HG02763 (cell line): ENCODE measurements around the gene ERCC5.

Source experiments
- ATAC-seq: cut with Tn5 transposase; IDR thresholded peaks from one replicate; pipeline ENCODE4 v1.9.1; 2021; ENCODE audit warnings: mild to moderate bottlenecking, moderate library complexity; ENCODE audit not compliant: unreplicated experiment

ERCC5 gene

GRCh38 chr13:102839462-102839861 is 6.4 kb upstream of the ERCC5 start:
- ATAC-seq, result no peak

GRCh38 chr13:102845289-102845629 is 573 bp upstream of the ERCC5 start:
- peak; percentile 16 for ATAC-seq

- peak; percentile 32 for ATAC-seq
Observed at GRCh38 chr13:102846261-102847015, 606 bp downstream of the ERCC5 start.

- no peak for ATAC-seq
Observed at GRCh38 chr13:102847272-102848234, 1.7 kb downstream of the ERCC5 start.

- no peak for ATAC-seq
Observed at GRCh38 chr13:102848956-102849355, 3.1 kb downstream of the ERCC5 start.

- no peak for ATAC-seq
Observed at GRCh38 chr13:102852556-102852955, 6.7 kb downstream of the ERCC5 start.

- peak; percentile 70 for ATAC-seq
Observed at GRCh38 chr13:102854675-102855074, 8.8 kb downstream of the ERCC5 start.

DNA sequence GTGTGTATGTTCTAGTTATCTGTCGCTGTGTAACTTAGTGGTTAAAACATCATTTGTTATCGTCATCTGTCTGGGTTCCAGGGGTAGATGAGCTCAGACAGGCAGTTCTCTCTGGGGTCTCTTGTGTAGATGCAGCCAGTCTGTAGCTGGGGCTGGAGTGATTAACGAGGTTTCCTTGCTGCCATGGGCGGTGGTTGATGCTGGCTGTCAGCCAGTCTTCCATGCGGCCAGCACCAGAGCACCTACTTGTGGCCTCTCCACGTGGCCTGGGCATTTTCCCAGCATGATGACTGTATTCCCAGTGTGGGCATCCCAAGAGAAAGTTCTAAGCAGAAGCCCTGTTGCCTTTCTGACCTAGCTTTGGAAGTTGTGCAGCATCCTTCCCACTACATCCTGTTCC is 10.7 kb downstream of the ERCC5 start:
- ATAC-seq, result no peak

- no peak for ATAC-seq
Observed at GRCh38 chr13:102862624-102863210, 16.9 kb downstream of the ERCC5 start.

DNA sequence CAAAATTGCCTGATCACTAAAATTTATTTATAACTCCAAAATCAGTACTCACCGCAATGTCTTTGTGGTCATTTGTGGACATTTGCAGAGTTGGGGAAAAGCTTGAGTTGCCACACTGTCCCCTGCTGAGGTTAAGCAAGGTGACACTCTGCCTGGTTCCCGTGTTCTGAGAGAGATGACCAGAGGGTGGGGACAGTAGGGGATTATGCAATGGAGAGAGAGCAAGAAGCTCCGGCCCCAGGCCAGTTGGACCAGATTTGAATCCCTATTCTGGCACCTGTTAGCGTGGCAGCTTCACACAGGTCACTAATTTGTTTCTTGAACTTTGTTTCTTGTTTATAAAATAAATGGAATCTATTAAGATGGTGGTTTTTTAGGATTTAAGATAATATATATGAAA is 17.8 kb downstream of the ERCC5 start:
- ATAC-seq, result no peak

GRCh38 chr13:102868366-102868936 is 22.6 kb downstream of the ERCC5 start:
- no peak for ATAC-seq

GRCh38 chr13:102869948-102870676 is 24.3 kb downstream of the ERCC5 start:
- peak; percentile 6 for ATAC-seq

- peak; percentile 67 for ATAC-seq
Observed at GRCh38 chr13:102870677-102871415, 25.0 kb downstream of the ERCC5 start.

GRCh38 chr13:102872131-102872530 is 26.3 kb downstream of the ERCC5 start:
- no peak for ATAC-seq

DNA sequence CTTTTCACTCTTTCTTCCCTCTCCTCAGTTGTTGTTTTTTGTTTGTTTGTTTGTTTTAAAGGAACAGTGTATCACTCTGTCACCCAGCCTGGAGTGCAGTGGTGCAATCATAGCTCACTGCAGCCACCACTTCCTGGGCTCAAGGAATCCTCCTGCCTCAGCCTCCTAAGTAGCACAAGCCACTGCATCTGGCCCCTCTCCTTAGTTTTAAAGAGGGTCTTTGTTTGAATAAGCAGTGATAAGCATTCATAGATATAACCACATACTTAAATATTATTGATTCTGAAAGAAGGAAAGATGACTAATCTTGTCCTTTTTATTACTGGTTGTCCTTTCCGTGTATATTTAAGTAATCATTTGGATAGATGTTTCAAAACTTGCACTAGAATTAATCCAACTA is 26.7 kb downstream of the ERCC5 start:
- no peak for ATAC-seq

DNA sequence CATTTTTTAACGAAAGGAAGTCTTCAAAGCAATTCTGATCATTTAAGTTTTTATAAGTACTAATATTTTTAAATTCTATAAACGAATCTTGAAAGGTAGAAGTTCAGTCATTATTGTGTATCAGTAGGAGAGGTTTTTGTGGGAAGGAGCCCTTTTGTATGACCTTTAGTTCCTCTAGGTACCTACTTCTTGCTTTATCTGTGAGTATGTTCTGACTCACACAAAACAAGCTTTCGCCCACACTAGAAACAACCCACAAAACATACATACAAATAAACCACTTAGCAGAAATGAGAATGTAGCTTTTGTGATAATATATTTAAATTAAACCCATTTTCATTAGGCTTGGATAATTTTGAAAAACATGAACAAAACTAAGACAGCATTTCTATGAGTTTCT is 27.8 kb downstream of the ERCC5 start:
- no peak for ATAC-seq

DNA sequence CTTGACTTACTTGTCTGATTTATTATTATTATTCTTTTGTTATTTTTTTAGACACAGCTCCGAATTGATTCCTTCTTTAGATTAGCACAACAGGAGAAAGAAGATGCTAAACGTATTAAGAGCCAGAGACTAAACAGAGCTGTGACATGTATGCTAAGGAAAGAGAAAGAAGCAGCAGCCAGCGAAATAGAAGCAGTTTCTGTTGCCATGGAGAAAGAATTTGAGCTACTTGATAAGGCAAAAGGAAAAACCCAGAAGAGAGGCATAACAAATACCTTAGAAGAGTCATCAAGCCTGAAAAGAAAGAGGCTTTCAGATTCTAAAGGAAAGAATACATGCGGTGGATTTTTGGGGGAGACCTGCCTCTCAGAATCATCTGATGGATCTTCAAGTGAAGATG is 29.4 kb downstream of the ERCC5 start:
- no peak for ATAC-seq

DNA sequence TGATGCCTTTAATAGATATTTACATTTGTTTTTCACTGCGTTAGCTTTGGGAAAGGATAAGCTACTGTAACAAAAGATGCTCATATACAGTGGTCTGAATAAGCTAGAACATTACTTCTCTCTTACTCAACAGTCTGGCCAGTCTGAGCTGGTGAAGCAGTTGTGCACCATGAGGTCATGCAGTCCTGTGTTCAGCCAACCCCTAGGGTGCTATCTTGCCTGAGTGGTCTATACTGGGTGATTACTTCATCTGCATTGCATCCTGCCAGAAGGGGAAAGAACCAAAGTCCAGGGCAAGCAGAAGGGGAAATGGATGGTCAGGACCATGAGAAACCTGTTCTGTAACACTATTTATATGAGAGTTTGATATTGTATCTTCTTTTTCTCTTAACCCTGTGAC is 31.5 kb downstream of the ERCC5 start:
- ATAC-seq, result no peak

- ATAC-seq, result no peak
Observed at GRCh38 chr13:102878481-102878880, 32.6 kb downstream of the ERCC5 start.
